ENCODE measurements around the gene LAMB4. TPM values are rescaled to one million over a fixed set of nuclear protein-coding genes. Genes with fewer than 3 reads are reported as not detected.

LAMB4 gene
- total and polyA plus RNA-seq, 10 donors = 0.03 to 0.94 (median 0.22) TPM; not detected in 2

GRCh38 chr7:108007762-108008161 is 122.4 kb downstream of the LAMB4 start:
- H3K36me3 ChIP-seq = no peaks in the 10 kb centered on the region
- 50 to 72% (median 64%) methylated on average over 3 of the region's 3 CpGs for WGBS, 5 donors
- intact Hi-C loops (cut with DNase I; ENCODE audit: low total_unique reads) = no loop called here
- DNase-seq = no peak
- no peak overlapping the region for H3K4me3 ChIP-seq
- H3K27ac ChIP-seq = no peak overlapping the region
- no peaks in the 10 kb centered on the region for H3K9me3 ChIP-seq
- no peak for TF ChIP-seq POLR2A (IDR thresholded peaks at IDR 0.05)
- H3K27me3 ChIP-seq (replicated peaks in 1 of 7) = peaks cover 0 to 53% (median 21%) of the 10 kb centered on the region in 7 donors
- peaks cover 3 to 20% (median 15%) of the 10 kb centered on the region in 6 donors for H3K4me1 ChIP-seq

- Histone ChIP-seq H3K4me3 (no peak overlapping the region), H3K27me3 (replicated peaks in 1 of 7) (peaks cover 0 to 57% (median 26%) of the 10 kb centered on the region in 7 donors), H3K9me3 (no peaks in the 10 kb centered on the region), H3K36me3 (no peaks in the 10 kb centered on the region), H3K27ac (no peak overlapping the region), H3K4me1 (peaks cover 3 to 25% (median 20%) of the 10 kb centered on the region in 6 donors)
- intact Hi-C loops (cut with DNase I; ENCODE audit: low total_unique reads) = no loop called here
- DNase-seq = no peak
- 58 to 70% (median 65%) methylated on average over 3 of the region's 3 CpGs for WGBS, 5 donors
- TF ChIP-seq POLR2AphosphoS5 (IDR thresholded peaks at IDR 0.05) = no peak
- TF ChIP-seq POLR2A (IDR thresholded peaks at IDR 0.05) = no peak
- no peak for TF ChIP-seq CTCF (IDR thresholded peaks at IDR 0.05 in 8 of 11, conservative IDR thresholded peaks at IDR 0.05 in 3 of 11)
Measured at GRCh38 chr7:108007261-108007660, 122.9 kb downstream of the LAMB4 start.

- Histone ChIP-seq H3K27me3 (replicated peaks in 1 of 7) (peaks cover 9 to 77% (median 44%) of the 10 kb centered on the region in 7 donors), H3K4me1 (peaks cover 8 to 40% (median 32%) of the 10 kb centered on the region in 6 donors), H3K36me3 (no peaks in the 10 kb centered on the region), H3K9me3 (no peaks in the 10 kb centered on the region), H3K4me3 (peak overlapping the region in 4 of 8 donors; percentile 50 to 75 (median 60)), H3K27ac (peak overlapping the region in 7 of 8 donors; percentile 33 to 81 (median 76))
- intact Hi-C loops (cut with DNase I; ENCODE audit: low total_unique reads) = no loop called here
- 30 to 39% (median 38%) methylated on average over 12 to 13 of the region's 13 CpGs for WGBS, 5 donors
- TF ChIP-seq POLR2AphosphoS5 (IDR thresholded peaks at IDR 0.05) = peak in 1 of 3 donors; percentile 16
- TF ChIP-seq CTCF (IDR thresholded peaks at IDR 0.05 in 8 of 11, conservative IDR thresholded peaks at IDR 0.05 in 3 of 11) = no peak
- DNase-seq = no peak
Measured at GRCh38 chr7:108004220-108005142, 125.7 kb downstream of the LAMB4 start.

GRCh38 chr7:108003599-108003935 is 126.6 kb downstream of the LAMB4 start:
- peak overlapping the region in 7 of 8 donors; percentile 32 to 81 (median 76) for H3K27ac ChIP-seq
- TF ChIP-seq CTCF (IDR thresholded peaks at IDR 0.05 in 8 of 11, conservative IDR thresholded peaks at IDR 0.05 in 3 of 11) (no peak), POLR2AphosphoS5 (IDR thresholded peaks at IDR 0.05) (no peak), POLR2A (IDR thresholded peaks at IDR 0.05) (no peak)
- H3K9me3 ChIP-seq = no peaks in the 10 kb centered on the region
- H3K4me3 ChIP-seq = peak overlapping the region; percentile 45 to 75 (median 50)
- DNase-seq = no peak
- H3K4me1 ChIP-seq = peaks cover 8 to 40% (median 32%) of the 10 kb centered on the region in 6 donors
- peaks cover 9 to 77% (median 44%) of the 10 kb centered on the region in 7 donors for H3K27me3 ChIP-seq (replicated peaks in 1 of 7)
- H3K36me3 ChIP-seq = no peaks in the 10 kb centered on the region
- 19 to 39% (median 22%) methylated on average over 14 to 15 of the region's 15 CpGs for WGBS, 5 donors
- intact Hi-C loops (cut with DNase I; ENCODE audit: low total_unique reads) = no loop called here
